Measurements from ENCODE around the gene ABHD10.

ABHD10 gene

GRCh38 chr3:112042842-112043280 is 64.0 kb downstream of the ABHD10 start:
- H3K23ac ChIP-seq (ENCODE audit: low read length in 2 of 2), result no peak overlapping the region
- H2BK5ac ChIP-seq (ENCODE audit: low read depth, low read length, poor library complexity, severe bottlenecking), result no peak overlapping the region
- no peaks in the 10 kb centered on the region for H3K27me3 ChIP-seq (ENCODE audit: control insufficient read depth in 1 of 2, insufficient read depth in 1 of 2, low read length in 2 of 2)
- no peak overlapping the region for H4K91ac ChIP-seq (ENCODE audit: low read length)
- no peak overlapping the region for H3K27ac ChIP-seq (ENCODE audit: low read length, poor library complexity, severe bottlenecking)
- H2AK5ac ChIP-seq (ENCODE audit: low read length, severe bottlenecking), result peak overlapping the region; percentile 93
- H2BK120ac ChIP-seq (ENCODE audit: low read depth, low read length), result no peak overlapping the region
- no peak overlapping the region for H2BK12ac ChIP-seq (ENCODE audit: low read length in 2 of 2)
- 94% methylated on average over 4 of the region's 6 CpGs for WGBS
- H2AFZ ChIP-seq (ENCODE audit: low read depth, low read length), result no peak overlapping the region
- H3K4me3 ChIP-seq (ENCODE audit: insufficient read depth in 1 of 2, low read depth in 1 of 2, low read length in 2 of 2), result no peak overlapping the region
- no peaks in the 10 kb centered on the region for H3K79me1 ChIP-seq (replicated peaks; ENCODE audit: low read length, poor library complexity, severe bottlenecking)
- H4K8ac ChIP-seq (ENCODE audit: low read length), result no peak overlapping the region
- peak overlapping the region in 1 of 2 experiments; percentile 58 for H3K4ac ChIP-seq (ENCODE audit: low read depth in 1 of 2, low read length in 2 of 2)
- H3K36me3 ChIP-seq (ENCODE audit: control insufficient read depth in 1 of 2, insufficient read depth in 2 of 2, low read depth in 1 of 2, low read length in 2 of 2), result no peaks in the 10 kb centered on the region
- H3K9me3 ChIP-seq (ENCODE audit: control insufficient read depth, low read length), result no peaks in the 10 kb centered on the region
- peaks cover 3% of the 10 kb centered on the region for H3K4me1 ChIP-seq (ENCODE audit: control insufficient read depth, insufficient read depth, low read depth, low read length)
- H3K9ac ChIP-seq (ENCODE audit: low read length), result no peak overlapping the region
- H2BK15ac ChIP-seq (ENCODE audit: low read depth, poor library complexity, severe bottlenecking), result no peak overlapping the region
- H3K14ac ChIP-seq (ENCODE audit: low read length in 2 of 2), result no peak overlapping the region
- no peak for DNase-seq
- H3K18ac ChIP-seq (ENCODE audit: low read depth in 1 of 2, low read length in 2 of 2), result peak overlapping the region in 1 of 2 experiments; percentile 57
- no peak overlapping the region for H3K4me2 ChIP-seq (ENCODE audit: low read length, poor library complexity, severe bottlenecking)

All from mesenchymal stem cell (in vitro differentiated cells and primary cell).